K562 (cell line): ENCODE data around the gene HOXA11. TPM values are rescaled to one million over a fixed set of nuclear protein-coding genes. Genes with fewer than 3 reads are reported as not detected.

Experiments
- ATAC-seq: fragments of 200-7000 bp; cut with Tn5 transposase; 3 replicates; pipeline ENCODE4 v1.9.1; 2020; ENCODE audit warnings: moderate library complexity
- BruUV-seq: library from RNA; stranded (reverse); fragments of 400-500 nt; replicated peaks from 2 replicates; lab custom pipeline; 2021; lab: Mats Ljungman, UMichigan
- CTCF ChIA-PET: fragments of 300-600 bp; formaldehyde crosslinking; extraction: SDS; loops from one replicate; lab custom pipeline; 2021; ENCODE audit warnings: low intra/inter-chr PET ratio; lab: Yijun Ruan, JAX
- POLR2A ChIA-PET: fragments of 300-600, 350-650 bp; sonication (Branson Sonifier 250); formaldehyde crosslinking; extraction: SDS; loops from one replicate; lab custom pipeline; 2021; ENCODE audit warnings: antibody characterized with exemption, inconsistent platforms; lab: Yijun Ruan, JAX
- DNase-seq, 4 experiments: peaks; one replicate each; pipeline versions ENCODE4 v3.0.0 to v3.0.0-alpha.2; 2011 to 2018; ENCODE audit warnings: low spot score in 3 of 4, mixed read lengths in 3 of 4; ENCODE audit errors: extremely low read depth in 1 of 4
- FAIRE-seq: peaks from 2 replicates; lab custom pipeline; 2011; peaks lifted over from hg19 to GRCh38; lab: Jason Lieb, UNC
- H2AFZ ChIP-seq: 2 replicates; pipeline ENCODE4 v1.6.0; 2011; ENCODE audit warnings: low read depth, low read length, control low read depth, inconsistent platforms
- H3K27ac ChIP-seq: fragments of 200-600 bp; 3 replicates; pipeline ENCODE4 v1.8.0; 2011; ENCODE audit warnings: low read depth, mild to moderate bottlenecking, control low read depth, inconsistent platforms, low read length, moderate library complexity, mixed read lengths; ENCODE audit errors: extremely low read depth
- H3K27me3 ChIP-seq, 2 experiments: fragments of 300-600 bp in 1 of 2; 2 replicates in 1 of 2; 3 replicates in 1 of 2; pipeline versions ENCODE4 v1.6.0 to v1.8.0; 2011; ENCODE audit warnings: inconsistent platforms in 2 of 2, low read length in 2 of 2, mild to moderate bottlenecking in 1 of 2, mixed read lengths in 1 of 2, moderate library complexity in 1 of 2; ENCODE audit not compliant: control insufficient read depth in 2 of 2, insufficient read depth in 2 of 2
- H3K36me3 ChIP-seq: fragments of 300-600 bp; 3 replicates; pipeline ENCODE4 v1.8.0; 2011; ENCODE audit warnings: mild to moderate bottlenecking, low read length, inconsistent platforms; ENCODE audit not compliant: control insufficient read depth, insufficient read depth
- H3K4me1 ChIP-seq, 2 experiments: fragments of 200-600 bp in 1 of 2; replicated peaks in 1 of 2; 2 replicates in 1 of 2; 3 replicates in 1 of 2; pipeline versions ENCODE4 v1.5.1 to v1.8.0; 2011; ENCODE audit warnings: inconsistent platforms in 2 of 2, low read length in 2 of 2, mild to moderate bottlenecking in 1 of 2, mixed read lengths in 1 of 2, moderate library complexity in 1 of 2; ENCODE audit not compliant: control insufficient read depth in 2 of 2, insufficient read depth in 2 of 2
- H3K4me2 ChIP-seq: 2 replicates; pipeline ENCODE4 v1.6.1; 2011; ENCODE audit warnings: low read length, control low read depth, inconsistent platforms, mixed read lengths; ENCODE audit not compliant: insufficient read depth
- H3K4me3 ChIP-seq: fragments of 200-600 bp; sonication (generic), shearing (Covaris generic); 2 replicates; pipeline ENCODE4 v1.5.1; 2016; ENCODE audit warnings: control low read depth, inconsistent platforms
- H3K79me2 ChIP-seq: fragments of 200-600 bp; 3 replicates; pipeline ENCODE4 v1.8.0; 2011; ENCODE audit warnings: low read length, inconsistent platforms; ENCODE audit not compliant: control insufficient read depth, insufficient read depth
- H3K9ac ChIP-seq, 2 experiments: 2 replicates each; pipeline versions ENCODE4 v1.6.0 to v1.6.1; 2011; ENCODE audit warnings: low read depth in 2 of 2, low read length in 2 of 2, control low read depth in 1 of 2, inconsistent platforms in 1 of 2, mild to moderate bottlenecking in 1 of 2, mixed read lengths in 1 of 2; ENCODE audit not compliant: insufficient read depth in 1 of 2
- H3K9me1 ChIP-seq: one replicate; pipeline ENCODE4 v1.6.0; 2011; ENCODE audit warnings: inconsistent platforms, mild to moderate bottlenecking, low read length, moderate library complexity; ENCODE audit not compliant: control insufficient read depth, insufficient read depth
- H3K9me3 ChIP-seq: replicated peaks from 2 replicates; pipeline ENCODE4 v1.5.1; 2011; ENCODE audit warnings: low read depth, low read length, inconsistent platforms; ENCODE audit not compliant: control insufficient read depth, insufficient read depth
- H4K20me1 ChIP-seq: replicated peaks from 2 replicates; pipeline ENCODE4 v1.6.1; 2011; ENCODE audit warnings: low read length, inconsistent platforms, mixed read lengths; ENCODE audit not compliant: control insufficient read depth, insufficient read depth
- CHD1 ChIP-seq: fragments of 200-600 bp; sonication (generic); IDR thresholded peaks from one replicate; pipeline ENCODE4 v1.6.1; 2012; ENCODE audit warnings: mild to moderate bottlenecking, moderate library complexity, low read length, inconsistent platforms
- EP300 ChIP-seq: IDR thresholded peaks from 2 replicates; pipeline ENCODE4 v1.6.1; 2012; ENCODE audit warnings: low read length, improper control_type of control experiment
- MECOM ChIP-seq: fragments of 250-450 bp; sonication (Bioruptor Pico); IDR thresholded peaks from 2 replicates; pipeline ENCODE4 v1.8.0; 2022; ENCODE audit warnings: inconsistent platforms
- PBX2 ChIP-seq, 2 experiments: IDR thresholded peaks in 1 of 2; conservative IDR thresholded peaks in 1 of 2; 2 replicates each; pipeline ENCODE4 v1.6.1; 2016; ENCODE audit warnings: low read depth in 2 of 2, mild to moderate bottlenecking in 1 of 2, missing compliant biosample characterization in 1 of 2, missing genetic modification characterization in 1 of 2, moderate library complexity in 1 of 2
- SNAPC5 ChIP-seq: fragments of 250-450 bp; sonication (Bioruptor Pico); IDR thresholded peaks from 2 replicates; pipeline ENCODE4 v1.8.0; 2021; ENCODE audit warnings: moderate library complexity, mild to moderate bottlenecking, inconsistent platforms
- WGBS: fragments of 100-300 bp; shearing (Covaris generic); methylation state at CpG from one replicate; pipeline ENCODE4 v1.1.6; 2016; ENCODE audit warnings: low coverage, mixed read lengths; ENCODE audit not compliant: insufficient coverage; ENCODE audit errors: missing lambda C conversion rate; 5-methylcytosine and 5-hydroxymethylcytosine counted together
- in situ Hi-C: fragments of 300-500 bp; cut with MboI; formaldehyde crosslinking; loops from 4 replicates; pipeline ENCODE4 v1.15.0; 2018; ENCODE audit warnings: inconsistent platforms, mixed read lengths
- intact Hi-C: fragments of 100-400 bp; cut with micrococcal nuclease; formaldehyde crosslinking; loops from 2 replicates; pipeline ENCODE4 v1.14.2; 2022
- polyA plus RNA-seq, 8 experiments: library from polyadenylated mRNA; depleted of rRNA in 4 of 8; stranded (reverse) in 5 of 8; unstranded in 3 of 8; fragments of >200 nt; fragmentation: Nextera tagmentation in 2 of 8; fragmentation: Illumina TruSeq in 1 of 8; extraction: Ambion mirVana in 2 of 8; extraction: Trizol in 1 of 8; gene quantifications; 2 replicates each; pipeline versions ENCODE4 v1.2.1 to v1.2.3, GENCODE V29; 2011 to 2014; ENCODE audit warnings: inconsistent platforms in 1 of 8, missing spikeins in 1 of 8
- total RNA-seq, 7 experiments: library from RNA; depleted of rRNA in 6 of 7; stranded (reverse); fragments of >200 nt in 6 of 7; fragmentation: Illumina TruSeq in 2 of 7; extraction: Trizol in 2 of 7; gene quantifications; 2 replicates each; pipeline versions ENCODE4 v1.2.1 to v1.2.3, GENCODE V29; 2011 to 2021; ENCODE audit warnings: low replicate concordance in 1 of 7

The HOXA11 gene
- total and polyA plus RNA-seq, 9 of the 15 experiments (the other 6 are each of a cell fraction or from before 2014, with no cell fraction given): not detected

- POLR2A ChIA-PET: interaction anchor here (0.6 kb wide), 1 partner anchor 464 kb away, joined by 3 read pairs; no protein-coding TSS in a partner anchor
- 32% methylated on average over 32 of the region's 35 CpGs for WGBS
- peaks cover 0 to 16% of the 10 kb centered on the region in 2 experiments; a peak in 2 of 5 replicates for H3K4me1 ChIP-seq
Observed at GRCh38 chr7:27158436-27159265, 26.4 kb downstream of the HOXA11 start.

More at GRCh38 chr7:27158436-27159265, 26.4 kb downstream of the HOXA11 start:
- in situ Hi-C loops (loop anchor here (25.0 kb wide), 3 partner anchors 646 to 1271 kb away; no protein-coding TSS in a partner anchor), intact Hi-C loops (no loop called here)
- Histone ChIP-seq H3K27me3 (peaks cover 10 to 76% of the 10 kb centered on the region in 2 experiments; a peak in 4 of 5 replicates), H3K4me3 (no peak overlapping the region), H3K79me2 (no peaks in the 10 kb centered on the region), H3K9me1 (no peaks in the 10 kb centered on the region), H2AFZ (no peak overlapping the region), H3K36me3 (no peaks in the 10 kb centered on the region), H3K9me3 (no peaks in the 10 kb centered on the region), H3K9ac (no peak overlapping the region), H3K4me2 (no peak overlapping the region), H4K20me1 (no peaks in the 10 kb centered on the region), H3K27ac (no peak overlapping the region)
- CTCF ChIA-PET: no interaction called here
- TF ChIP-seq EP300: no peak
- no peak for TF ChIP-seq MECOM (CRISPR knock-in tag)
- TF ChIP-seq CHD1: no peak
- no peak for TF ChIP-seq PBX2 (CRISPR knock-in tag; IDR thresholded peaks at IDR 0.05; ENCODE audit: low read depth)
- TF ChIP-seq PBX2 (tag; conservative IDR thresholded peaks at IDR 0.05; ENCODE audit: low read depth): no peak
- no peak for TF ChIP-seq SNAPC5 (CRISPR knock-in tag)
- DNase-seq (no peak), ATAC-seq (no peak), FAIRE-seq (no peak)
- no TSS peak for BruUV-seq
